Transverse colon (tissue), 3 donors: ENCODE results near the gene HIGD1A.

Experiments
- POLR2A ChIP-seq: fragments of 450-650 bp; IDR thresholded peaks from one replicate; pipeline ENCODE4 v1.6.1; 2016; ENCODE audit warnings: antibody characterized with exemption, mild to moderate bottlenecking, moderate library complexity
- TF ChIP-seq, protein P1 (sequence below), 5 experiments: fragments of 200-600 bp in 3 of 5; fragments of 450-650 bp in 2 of 5; sonication (generic) in 3 of 5; IDR thresholded peaks; 1 replicate in 2 of 5; 2 replicates in 3 of 5; pipeline ENCODE4 v1.5.1; 2016 to 2017; ENCODE audit warnings: antibody characterized with exemption in 5 of 5, inconsistent platforms in 3 of 5, mild to moderate bottlenecking in 2 of 5, moderate library complexity in 1 of 5

DNA sequence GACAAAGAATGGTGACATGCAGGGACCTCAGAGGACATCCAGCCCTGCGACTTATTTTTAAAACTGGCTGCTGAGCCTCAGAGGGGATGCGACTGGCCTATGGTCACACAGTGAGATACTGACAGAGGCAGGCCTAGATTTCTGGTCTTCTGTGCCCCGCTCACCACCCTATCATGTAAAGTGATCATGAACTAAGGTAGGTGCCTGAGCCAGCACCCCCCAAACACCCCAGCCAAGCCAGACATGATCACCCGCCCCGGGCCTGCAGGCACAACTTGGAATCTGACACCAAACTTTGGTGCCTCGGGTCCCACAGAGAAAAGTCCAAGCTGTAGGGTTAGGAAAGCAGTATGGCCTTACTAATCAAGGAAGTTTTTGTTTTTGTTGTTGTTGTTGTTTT lies 67.8 kb downstream of the HIGD1A start:
- TF ChIP-seq, protein P1, sequence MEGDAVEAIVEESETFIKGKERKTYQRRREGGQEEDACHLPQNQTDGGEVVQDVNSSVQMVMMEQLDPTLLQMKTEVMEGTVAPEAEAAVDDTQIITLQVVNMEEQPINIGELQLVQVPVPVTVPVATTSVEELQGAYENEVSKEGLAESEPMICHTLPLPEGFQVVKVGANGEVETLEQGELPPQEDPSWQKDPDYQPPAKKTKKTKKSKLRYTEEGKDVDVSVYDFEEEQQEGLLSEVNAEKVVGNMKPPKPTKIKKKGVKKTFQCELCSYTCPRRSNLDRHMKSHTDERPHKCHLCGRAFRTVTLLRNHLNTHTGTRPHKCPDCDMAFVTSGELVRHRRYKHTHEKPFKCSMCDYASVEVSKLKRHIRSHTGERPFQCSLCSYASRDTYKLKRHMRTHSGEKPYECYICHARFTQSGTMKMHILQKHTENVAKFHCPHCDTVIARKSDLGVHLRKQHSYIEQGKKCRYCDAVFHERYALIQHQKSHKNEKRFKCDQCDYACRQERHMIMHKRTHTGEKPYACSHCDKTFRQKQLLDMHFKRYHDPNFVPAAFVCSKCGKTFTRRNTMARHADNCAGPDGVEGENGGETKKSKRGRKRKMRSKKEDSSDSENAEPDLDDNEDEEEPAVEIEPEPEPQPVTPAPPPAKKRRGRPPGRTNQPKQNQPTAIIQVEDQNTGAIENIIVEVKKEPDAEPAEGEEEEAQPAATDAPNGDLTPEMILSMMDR (IDR thresholded peaks at IDR 0.05) = no peak
- TF ChIP-seq POLR2A = no peak
